K562 (cell line): Measurements from ENCODE around the gene OSBP2.

Source experiments
- ATF2 ChIP-seq: sonication (generic); formaldehyde crosslinking; IDR thresholded peaks from 2 replicates; pipeline ENCODE4 v1.8.1; 2022; ENCODE audit warnings: missing genetic modification reagents
- EZH2 ChIP-seq: IDR thresholded peaks from 2 replicates; pipeline ENCODE4 v1.6.1; 2012; ENCODE audit warnings: low read depth, mild to moderate bottlenecking, inconsistent platforms, low read length, borderline replicate concordance
- KDM4B ChIP-seq, 2 experiments: fragments of 450-650 bp in 1 of 2; sonication (generic) in 1 of 2; IDR thresholded peaks; 2 replicates each; pipeline ENCODE4 v1.6.1; 2016 to 2017; ENCODE audit warnings: borderline replicate concordance in 2 of 2, antibody characterized with exemption in 1 of 2, low read depth in 1 of 2, mild to moderate bottlenecking in 1 of 2
- MIER1 ChIP-seq: fragments of 450-650 bp; IDR thresholded peaks from 2 replicates; pipeline ENCODE4 v1.6.1; 2016; ENCODE audit warnings: antibody characterized with exemption, mild to moderate bottlenecking, low read depth
- MTA3 ChIP-seq: fragments of 450-650 bp; formaldehyde crosslinking; IDR thresholded peaks from 2 replicates; pipeline ENCODE4 v1.6.1; 2017; ENCODE audit warnings: mild to moderate bottlenecking, borderline replicate concordance
- NBN ChIP-seq: fragments of 450-650 bp; IDR thresholded peaks from 2 replicates; pipeline ENCODE4 v1.6.1; 2016; ENCODE audit warnings: low read depth, mild to moderate bottlenecking
- POLR2A ChIP-seq: fragments of 450-650 bp; conservative IDR thresholded peaks from 2 replicates; pipeline ENCODE4 v1.6.1; 2016
- POLR2AphosphoS5 ChIP-seq: IDR thresholded peaks from 2 replicates; pipeline ENCODE4 v1.6.1; 2011; ENCODE audit warnings: mild to moderate bottlenecking, low read depth, low read length, moderate library complexity; ENCODE audit not compliant: control insufficient read depth, insufficient read depth
- PTBP1 ChIP-seq: fragments of 200-400 bp; formaldehyde crosslinking; IDR thresholded peaks from 2 replicates; pipeline ENCODE4 v1.6.1; 2017; ENCODE audit warnings: low read depth, low read length
- RFX5 ChIP-seq: IDR thresholded peaks from 2 replicates; pipeline ENCODE4 v1.6.1; 2011; ENCODE audit warnings: low read depth, mild to moderate bottlenecking, improper control_type of control experiment, low read length
- YY1 ChIP-seq, 3 experiments: IDR thresholded peaks; 2 replicates each; pipeline ENCODE4 v1.6.1; 2011; ENCODE audit warnings: low read length in 2 of 3, mild to moderate bottlenecking in 2 of 3, moderate library complexity in 2 of 3, borderline replicate concordance in 1 of 3, control low read depth in 1 of 3, low read depth in 1 of 3; ENCODE audit not compliant: insufficient read depth in 3 of 3, insufficient replicate concordance in 2 of 3, control insufficient read depth in 1 of 3, insufficient read length in 1 of 3; ENCODE audit errors: extremely low read depth in 1 of 3
- ZNF41 ChIP-seq: fragments of 250-450 bp; sonication (Bioruptor Pico); conservative IDR thresholded peaks from 2 replicates; pipeline ENCODE4 v1.4.0; 2020; ENCODE audit warnings: mild to moderate bottlenecking
- TF ChIP-seq, protein P1 (sequence below): fragments of 450-650 bp; conservative IDR thresholded peaks from 2 replicates; pipeline ENCODE4 v1.6.1; 2016; ENCODE audit warnings: missing genetic modification characterization, low read depth, mild to moderate bottlenecking, missing compliant biosample characterization, moderate library complexity

DNA sequence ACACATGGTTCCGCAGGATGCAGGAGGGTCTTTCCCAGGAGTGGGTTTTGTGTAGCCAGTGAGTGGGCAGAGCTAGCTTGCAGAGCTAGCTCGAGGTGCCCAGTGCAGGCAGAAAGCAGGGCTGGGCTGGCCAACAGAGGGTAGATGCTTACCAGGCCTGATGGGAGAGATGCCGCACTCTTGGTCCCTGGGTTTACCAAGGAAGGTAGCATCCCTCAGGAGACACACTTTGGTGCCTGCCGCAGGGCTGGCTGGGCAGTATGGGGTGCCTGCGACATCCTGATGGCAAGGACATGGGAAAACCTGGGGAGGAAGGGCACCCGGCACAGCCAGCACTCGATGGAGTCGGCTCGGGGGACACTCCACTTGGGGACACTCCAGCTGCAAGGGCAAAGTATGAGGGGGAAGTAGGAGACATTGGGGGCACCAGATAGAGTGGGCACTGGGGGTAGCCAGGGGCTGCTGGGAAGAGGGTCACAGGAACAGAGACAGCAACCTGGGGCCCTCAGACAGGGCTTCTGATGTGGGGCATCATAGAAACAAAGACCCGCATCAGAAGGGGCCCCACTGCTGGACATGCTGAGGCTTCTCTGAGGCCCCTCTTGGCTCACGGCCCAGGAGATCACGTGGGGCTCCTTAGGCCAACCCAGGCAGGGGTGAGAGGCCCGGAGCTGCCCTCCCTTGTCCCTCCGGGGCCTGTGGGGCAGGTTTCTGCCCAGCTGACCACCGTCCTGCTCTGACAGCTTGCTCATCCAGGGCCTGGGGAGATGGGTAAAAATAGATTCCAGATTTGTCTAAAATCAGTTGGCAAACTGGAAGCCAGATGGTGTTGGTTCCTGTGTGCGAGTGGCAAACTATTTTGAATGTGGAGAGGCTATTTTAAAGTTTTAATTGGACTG lies 184.1 kb downstream of the OSBP2 start:
- no peak for TF ChIP-seq ATF2
- TF ChIP-seq YY1 (IDR thresholded peaks at IDR 0.05; ENCODE audit: borderline replicate concordance in 1 of 3, control insufficient read depth in 1 of 3, extremely low read depth in 1 of 3, insufficient read depth in 3 of 3, insufficient read length in 1 of 3, insufficient replicate concordance in 2 of 3, low read depth in 1 of 3, low read length in 2 of 3) = no peak
- no peak for TF ChIP-seq MIER1
- TF ChIP-seq PTBP1 = no peak
- TF ChIP-seq RFX5 = no peak
- TF ChIP-seq, protein P1, sequence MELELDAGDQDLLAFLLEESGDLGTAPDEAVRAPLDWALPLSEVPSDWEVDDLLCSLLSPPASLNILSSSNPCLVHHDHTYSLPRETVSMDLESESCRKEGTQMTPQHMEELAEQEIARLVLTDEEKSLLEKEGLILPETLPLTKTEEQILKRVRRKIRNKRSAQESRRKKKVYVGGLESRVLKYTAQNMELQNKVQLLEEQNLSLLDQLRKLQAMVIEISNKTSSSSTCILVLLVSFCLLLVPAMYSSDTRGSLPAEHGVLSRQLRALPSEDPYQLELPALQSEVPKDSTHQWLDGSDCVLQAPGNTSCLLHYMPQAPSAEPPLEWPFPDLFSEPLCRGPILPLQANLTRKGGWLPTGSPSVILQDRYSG = no peak
- TF ChIP-seq KDM4B (IDR thresholded peaks at IDR 0.05; ENCODE audit: borderline replicate concordance in 2 of 2, low read depth in 1 of 2) = no peak
- TF ChIP-seq POLR2AphosphoS5 = no peak
- TF ChIP-seq MTA3 = no peak
- no peak for TF ChIP-seq NBN
- no peak for TF ChIP-seq POLR2A
- TF ChIP-seq ZNF41 = no peak
- no peak for TF ChIP-seq EZH2
